NCI-H146 (cell line): ENCODE results near the gene ZNF235.
"Not testable (repeated sequence)": the region's sequence is repeated elsewhere in the genome, so short reads cannot be mapped to it uniquely, and the experiment has no call there.

Source experiments
- DNase-seq: peaks from one replicate; lab custom pipeline; 2025; lab: John Stamatoyannopoulos, UW

The ZNF235 gene

DNA sequence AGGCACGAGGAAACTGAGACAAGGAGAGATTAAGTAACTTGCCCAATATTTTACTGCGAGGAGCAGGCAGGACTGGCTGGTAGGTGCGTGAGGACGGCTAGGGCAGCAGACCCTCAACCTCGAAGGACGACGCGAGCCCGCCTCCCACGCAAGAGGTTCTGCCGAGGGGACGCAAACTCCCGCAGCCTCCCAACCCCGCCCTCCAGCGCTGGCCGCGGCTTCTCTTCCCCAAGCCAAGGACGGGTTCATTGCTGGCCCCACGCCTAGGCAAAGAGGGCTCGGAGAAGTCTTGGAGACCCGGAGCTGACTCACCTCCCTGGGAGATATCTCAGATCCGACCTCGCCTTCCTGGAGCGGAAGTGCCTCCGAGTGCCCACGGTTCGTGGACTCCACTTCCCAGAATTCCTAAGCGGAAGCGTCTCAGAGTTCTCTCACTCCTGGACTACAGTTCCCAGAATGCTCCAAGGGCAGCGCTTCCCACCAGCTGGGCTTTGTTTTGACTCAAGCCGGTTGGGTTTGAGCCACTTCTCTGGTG lies at the start of gene ZNF235:
ZNF235 (minus strand) TSS at position 367 of the 535 bp plus-strand sequence. CDS start 1,621 bp downstream, outside the sequence.
- DNase-seq, result peak; percentile 93

DNA sequence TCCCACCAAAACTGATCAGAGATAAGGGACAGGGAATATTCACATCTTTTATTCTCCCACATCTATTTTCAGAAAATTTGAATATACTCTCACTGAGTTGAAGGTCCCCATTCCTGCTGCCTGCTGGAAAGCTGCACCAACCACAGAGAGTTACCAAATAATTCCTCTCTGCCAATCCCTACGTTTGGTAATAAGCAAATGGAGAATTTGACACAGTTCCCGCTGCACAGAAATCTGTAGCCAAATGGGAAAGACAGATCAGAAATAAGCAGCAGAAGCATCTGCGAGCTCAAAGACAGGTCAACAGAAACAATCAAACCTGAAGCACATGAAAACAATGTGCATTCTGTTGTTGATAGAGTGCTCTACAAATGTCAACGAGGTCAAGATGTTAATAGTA lies 41.7 kb upstream of the ZNF235 start:
- no peak for DNase-seq

DNA sequence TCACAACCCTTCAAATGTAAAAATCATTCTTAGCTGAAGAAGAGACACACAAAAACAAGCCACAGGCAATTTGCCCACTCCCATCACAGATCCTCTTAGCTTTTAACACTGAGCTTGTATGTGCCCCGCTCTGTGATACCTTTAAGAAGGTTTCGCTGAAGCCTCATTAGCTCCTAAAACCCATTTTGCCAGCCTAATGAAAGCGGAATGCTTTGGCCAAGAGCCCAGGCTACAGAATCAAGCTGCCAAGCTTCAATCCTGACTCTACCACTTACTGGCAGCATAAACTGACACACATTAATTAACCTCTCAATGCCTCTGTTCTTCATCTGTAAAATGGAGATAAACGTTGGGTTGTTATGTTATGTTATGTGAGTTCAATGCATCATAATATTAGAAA lies 41.1 kb upstream of the ZNF235 start:
- no peak for DNase-seq

DNA sequence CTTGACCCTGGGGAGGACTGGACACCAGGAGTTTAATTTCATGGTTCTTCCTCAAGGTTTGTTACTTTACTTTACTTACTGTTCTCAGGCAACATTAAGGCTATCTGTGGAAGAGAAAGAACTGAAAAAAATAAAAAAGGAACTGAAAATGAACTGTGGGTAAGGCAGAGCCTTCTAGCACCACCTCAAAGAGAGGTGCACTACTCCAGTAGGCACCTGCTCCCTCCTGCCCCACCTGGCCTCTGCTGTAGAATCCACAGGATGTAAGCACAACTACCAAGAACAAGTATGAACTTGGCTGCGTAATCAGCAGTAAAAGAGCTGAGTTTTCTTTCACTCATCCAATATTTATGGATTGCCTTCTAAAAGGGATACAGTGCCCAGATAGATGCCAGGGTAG lies 39.4 kb upstream of the ZNF235 start:
- no peak for DNase-seq

DNA sequence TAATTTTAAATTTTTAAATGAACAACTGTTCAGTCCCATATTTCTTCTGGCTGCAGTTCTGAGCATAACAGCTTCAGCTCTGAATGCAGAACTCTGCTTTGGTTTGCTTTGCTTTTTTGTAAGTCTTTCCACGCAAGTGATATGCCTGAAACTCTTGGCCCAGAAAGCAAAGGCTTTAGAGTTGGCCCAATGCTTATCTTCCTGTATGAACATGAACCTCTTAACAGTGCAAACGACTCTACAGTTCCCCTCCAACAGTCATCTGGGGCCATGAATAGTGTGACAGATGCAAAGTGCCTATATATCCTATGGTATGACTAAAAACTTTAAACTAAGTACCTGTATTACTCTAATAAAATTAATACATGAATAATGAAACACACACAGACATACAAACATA lies 37.0 kb upstream of the ZNF235 start:
- no peak for DNase-seq

DNA sequence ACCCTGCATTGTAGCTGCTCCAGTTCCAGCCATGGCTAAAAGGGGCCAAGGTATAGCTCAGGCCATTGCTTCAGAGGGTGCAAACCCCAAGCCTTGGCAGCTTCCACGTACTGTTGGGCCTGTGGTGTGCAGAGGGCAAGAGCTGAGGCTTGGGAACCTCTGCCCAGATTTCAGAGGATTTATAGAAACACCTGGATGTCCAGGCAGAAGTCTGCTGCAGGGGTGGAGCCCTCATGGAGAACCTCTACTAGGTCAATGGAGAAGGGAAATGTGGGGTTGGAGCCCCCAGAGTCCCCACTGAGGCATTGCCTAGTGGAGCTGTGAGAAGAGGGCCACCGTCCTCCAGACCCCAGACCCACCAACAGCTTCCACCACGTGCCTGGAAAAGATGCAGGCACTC lies 29.8 kb upstream of the ZNF235 start:
- not testable (repeated sequence) for DNase-seq

DNA sequence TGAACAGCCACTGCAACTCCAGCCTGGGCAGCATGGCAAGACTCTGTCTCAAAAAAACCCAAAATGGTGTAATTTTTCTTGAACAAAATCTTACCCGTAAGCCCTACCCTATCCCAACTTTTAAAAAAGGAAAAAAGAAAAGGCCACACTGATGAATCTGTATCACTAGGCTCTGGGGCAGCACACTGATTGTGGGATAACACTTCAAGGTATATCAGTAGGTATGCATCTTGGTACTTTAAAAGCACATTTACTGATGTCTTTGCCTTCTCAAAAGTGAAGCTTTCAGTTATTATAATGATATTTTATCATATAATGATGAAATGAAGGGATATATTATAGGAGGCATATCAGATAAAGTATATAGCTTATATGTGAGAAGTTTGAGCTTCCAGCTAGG lies 27.3 kb upstream of the ZNF235 start:
- no peak for DNase-seq

DNA sequence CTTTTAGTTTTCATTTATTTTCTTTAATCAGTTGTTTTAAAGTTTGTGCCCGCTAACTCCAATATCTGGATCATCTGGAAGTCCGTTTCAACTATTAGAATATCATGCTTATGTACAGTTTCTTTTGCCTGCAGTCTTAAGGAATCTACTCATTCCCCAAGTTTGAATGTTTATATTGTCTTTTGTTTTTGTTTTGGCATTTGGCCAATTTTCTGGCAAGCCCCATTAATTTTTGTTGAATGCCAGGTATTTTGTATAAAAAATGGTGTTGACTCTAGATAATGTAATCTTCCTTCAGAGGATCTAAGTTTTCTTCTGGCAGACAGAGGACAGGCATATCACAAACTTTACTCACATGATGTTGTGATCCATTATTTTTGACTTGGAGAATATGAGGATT lies 11.1 kb upstream of the ZNF235 start:
- no peak for DNase-seq

DNA sequence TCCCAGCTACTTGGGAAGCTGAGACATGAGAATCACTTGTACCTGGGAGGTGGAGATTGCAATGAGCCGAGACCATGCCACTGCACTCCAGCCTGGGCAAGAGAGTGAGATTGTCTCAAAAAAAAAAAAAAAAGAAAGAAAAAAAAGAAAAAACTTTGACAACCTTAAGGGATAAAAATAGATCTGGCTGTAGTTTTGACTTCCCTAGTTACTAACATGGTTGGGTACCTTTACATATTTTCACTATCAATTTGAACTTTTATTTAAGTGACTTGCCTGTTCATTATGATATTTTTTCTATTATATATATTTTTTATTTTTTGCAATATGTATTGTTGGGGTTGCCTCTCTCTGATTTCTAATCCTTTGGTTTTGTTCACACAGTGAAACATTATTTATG lies 8.4 kb upstream of the ZNF235 start:
- DNase-seq, result no peak

DNA sequence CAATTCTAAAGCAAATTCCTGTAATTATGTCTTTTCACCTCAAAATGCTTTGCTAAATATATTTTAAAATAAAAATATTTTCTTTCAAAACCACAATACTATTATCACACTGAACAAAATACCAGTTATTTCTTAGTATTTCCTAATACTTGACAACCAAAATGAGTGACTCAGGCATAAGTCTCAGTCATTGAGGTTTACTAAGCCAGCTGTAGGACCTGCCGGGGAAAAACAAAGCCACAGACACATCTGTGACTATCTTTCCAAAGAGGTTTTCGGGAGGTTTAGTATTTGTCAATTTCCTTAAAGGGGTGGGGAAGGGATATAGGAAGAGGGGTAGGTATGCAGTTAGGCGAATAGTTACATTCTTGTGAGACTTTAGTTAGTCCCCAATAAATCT lies 3.2 kb upstream of the ZNF235 start:
- DNase-seq, result no peak

DNA sequence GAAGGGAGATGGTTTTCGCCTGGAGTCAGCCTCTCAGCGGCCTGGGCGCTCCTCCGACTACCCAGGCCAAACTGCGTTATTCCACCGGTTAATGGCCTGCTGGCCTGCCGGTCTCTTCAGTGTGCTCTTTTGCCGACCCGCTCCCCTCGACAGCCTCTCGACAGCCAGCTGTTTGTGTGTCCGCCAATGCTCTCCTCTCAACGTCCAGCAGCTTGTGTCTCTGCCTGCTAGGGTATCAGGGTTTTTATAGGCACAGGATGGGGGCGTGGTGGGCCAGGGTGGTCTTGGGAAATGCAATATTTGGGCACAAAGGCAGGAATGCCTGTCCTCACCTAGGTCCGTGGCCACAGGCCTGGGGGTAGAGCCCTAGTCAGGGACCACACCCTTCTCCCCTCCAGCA lies 1.5 kb upstream of the ZNF235 start:
- DNase-seq, result no peak

DNA sequence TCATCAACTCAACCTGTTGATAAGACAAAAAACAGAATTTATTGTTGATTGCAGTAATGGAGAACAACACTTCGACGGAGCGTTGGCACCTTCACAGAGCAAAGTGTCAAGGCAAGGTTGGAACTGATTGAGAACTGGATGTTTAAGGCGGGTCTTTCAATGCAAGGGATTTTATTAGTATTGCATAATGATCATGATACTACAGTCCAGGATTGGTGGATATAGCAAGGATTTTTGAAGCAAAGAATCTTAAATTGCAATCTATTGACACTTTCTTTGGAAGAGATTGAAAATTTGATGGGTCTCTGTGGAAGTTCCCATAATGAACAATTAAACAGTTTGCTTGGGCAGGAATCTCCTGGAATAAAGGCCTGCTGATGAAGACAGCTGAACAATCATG lies 632 bp upstream of the ZNF235 start:
- no peak for DNase-seq

DNA sequence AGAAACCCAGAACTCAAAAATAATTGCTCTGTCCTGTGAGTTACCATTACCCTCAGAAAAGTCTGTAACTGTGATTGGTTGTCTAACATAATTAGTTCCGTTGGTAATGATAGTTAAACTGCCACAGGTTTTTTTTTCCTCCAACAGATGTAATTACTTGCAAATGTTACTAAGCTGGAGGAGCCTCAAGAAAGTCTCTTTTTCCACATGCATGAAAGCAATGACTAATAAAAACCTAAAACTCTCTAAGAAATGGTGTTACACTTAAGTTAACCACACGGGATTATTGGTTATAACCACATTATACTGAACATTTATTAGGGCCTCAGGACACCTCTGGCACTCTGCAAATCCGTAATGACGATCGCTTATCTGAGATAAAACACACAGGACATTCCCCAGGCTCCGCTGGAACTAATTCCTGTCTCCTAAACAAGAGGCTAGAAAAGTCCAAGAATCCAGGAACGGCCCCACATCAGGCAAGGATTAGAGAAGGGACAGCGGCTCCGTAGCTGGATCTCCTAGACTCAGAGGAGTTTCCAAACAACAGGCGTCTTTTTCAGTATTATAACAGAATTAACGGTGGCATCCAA lies 753 bp downstream of the ZNF235 start:
- DNase-seq, result peak; percentile 11

DNA sequence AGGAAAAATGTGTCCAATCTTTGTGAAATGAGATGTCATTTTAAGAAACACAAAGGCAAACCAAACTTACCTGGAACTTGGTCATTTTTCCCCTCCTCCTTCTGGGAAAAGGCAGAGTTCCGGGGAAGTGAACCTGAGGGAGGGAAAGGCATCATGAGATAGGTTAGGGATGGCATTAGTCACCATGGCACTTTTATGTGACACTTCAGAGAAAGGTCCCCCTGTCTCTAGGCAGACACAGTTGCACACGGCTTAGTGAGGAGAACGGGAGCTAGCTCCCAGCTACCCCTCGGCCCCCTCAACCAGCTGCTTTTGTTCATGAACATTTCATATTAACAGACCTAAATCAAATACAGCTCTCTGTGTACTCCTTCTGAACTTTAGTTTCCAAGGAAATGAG lies 1.5 kb downstream of the ZNF235 start:
- DNase-seq, result no peak

DNA sequence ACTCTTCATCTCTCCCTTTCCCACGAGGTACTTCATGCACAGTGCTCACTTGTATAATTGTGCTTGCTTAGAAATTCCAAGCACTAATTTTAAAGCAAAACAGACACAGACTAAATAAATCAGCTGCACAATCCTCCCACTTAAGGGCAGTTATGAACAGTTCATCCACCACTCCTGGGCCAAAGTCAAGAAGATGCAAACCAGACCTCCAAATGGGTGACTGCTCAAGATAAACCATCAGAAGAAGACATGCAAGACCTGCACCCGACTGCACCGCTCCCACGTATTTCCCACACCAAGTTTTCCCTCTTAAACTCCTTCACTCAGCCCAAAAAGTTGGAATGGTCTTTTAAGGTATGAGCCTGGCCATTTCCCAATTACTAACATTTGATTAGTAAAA lies 19.9 kb downstream of the ZNF235 start:
- DNase-seq, result no peak

DNA sequence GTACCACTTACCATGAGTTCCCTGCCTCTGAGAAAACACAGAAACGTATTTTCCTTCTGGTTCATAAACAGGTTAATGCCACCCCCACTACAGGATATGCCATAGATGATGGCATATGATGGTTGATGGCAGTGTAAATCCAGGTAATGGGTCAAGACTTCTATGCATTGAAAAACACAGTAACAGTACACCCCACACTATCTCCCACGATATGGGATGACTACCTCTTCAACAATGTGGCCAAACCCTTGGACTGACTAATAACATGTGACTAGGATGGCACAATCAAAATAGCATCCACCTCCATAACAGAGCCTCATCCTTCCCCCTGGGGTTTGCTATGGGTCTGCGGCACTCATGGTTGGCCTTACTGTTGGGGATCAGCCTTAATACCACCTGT lies 22.0 kb downstream of the ZNF235 start:
- DNase-seq, result no peak

DNA sequence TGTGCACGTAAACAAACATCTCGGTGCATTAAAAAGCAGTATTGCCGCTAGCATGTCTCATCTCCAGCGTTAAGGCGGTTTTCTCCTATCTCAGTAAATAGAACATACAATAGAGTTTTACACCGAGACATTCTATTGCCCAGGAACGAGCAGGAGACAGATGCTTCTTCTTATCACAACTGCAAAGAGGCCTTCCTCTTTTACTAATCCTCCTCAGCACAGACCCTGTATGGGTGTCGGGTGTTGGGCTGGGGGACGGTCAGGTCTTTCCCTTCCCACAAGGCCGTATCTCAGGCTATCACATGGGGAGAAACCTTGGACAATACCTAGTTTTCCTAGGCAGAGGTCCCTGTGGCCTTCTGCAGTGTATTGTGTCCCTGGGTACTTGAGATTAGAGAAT lies 23.9 kb downstream of the ZNF235 start:
- no peak for DNase-seq

DNA sequence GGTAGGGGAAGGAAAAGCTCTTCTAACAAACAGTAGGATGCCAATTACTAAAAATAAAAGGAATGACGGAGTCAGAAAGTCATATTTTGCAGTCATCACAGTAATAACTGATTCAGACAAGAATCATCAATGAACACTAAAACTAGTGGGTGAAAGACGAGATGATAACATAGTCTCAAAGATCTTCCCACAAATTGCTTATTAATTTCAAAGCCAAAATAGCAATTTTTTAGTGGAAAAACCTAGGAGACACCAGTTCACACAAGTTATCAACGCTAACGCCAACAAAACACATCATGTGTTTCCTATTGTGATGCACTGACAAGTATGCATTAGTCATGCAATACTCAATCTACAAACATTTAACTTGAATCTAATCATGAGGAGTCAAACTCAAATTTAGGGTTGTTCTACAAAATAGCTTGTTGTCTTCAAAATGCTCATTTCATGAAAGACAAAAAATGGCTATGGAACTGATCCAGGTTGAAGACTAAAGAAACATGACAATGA lies 26.6 kb downstream of the ZNF235 start:
- no peak for DNase-seq

DNA sequence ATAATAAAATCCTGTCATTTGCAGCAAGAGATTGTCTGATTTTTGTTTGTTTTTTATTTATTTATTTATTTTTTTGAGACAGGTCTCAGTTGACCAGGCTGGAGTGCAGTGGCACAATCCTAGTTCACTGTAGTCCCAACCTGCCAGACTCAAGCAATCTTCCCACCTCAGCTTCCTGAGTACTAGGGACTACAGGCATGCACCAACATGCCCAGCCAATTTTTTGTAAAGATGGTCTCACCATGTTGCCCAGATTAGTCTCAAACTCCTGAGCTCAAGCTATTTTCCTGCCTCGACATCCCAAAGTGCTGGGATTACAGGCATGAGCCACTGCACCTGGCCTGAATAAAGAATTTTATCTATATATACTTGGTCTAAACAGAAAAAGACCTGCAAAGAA lies 27.5 kb downstream of the ZNF235 start:
- DNase-seq, result no peak

DNA sequence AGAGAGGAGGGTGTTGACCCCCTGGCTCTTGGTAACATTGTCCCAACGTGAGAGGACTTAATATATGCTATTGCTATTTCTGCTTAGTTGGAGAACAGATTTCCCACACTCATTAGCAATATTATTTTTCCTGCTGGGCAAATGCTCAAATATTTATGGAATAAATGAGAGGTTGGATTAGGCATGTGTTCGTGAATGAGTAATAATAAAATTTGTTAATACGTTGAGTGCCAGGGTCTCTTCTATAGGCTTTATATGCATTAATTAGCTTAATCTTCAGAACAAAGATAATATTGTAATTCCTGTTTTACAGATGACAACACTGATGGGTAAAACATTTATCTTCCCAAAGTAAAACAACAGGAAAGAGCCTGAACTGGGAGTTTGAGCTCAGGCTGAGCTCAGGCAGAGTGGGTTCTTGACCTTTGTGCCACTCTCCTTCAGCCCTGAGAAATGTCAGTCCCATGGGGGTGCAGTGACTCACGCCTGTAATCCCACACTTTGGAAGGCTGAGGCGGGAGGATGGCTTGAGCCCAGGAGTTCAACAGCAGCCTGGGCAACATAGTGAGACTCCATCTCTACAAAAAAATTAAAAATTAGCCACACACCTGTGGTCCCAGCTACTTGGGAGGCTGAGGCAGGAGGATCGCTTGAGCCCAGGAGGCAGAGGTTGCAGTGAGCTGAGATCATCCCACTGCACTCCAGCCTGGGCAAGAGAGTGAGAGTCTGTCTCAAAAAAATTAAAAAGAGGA lies 44.0 kb downstream of the ZNF235 start:
- DNase-seq, result no peak

DNA sequence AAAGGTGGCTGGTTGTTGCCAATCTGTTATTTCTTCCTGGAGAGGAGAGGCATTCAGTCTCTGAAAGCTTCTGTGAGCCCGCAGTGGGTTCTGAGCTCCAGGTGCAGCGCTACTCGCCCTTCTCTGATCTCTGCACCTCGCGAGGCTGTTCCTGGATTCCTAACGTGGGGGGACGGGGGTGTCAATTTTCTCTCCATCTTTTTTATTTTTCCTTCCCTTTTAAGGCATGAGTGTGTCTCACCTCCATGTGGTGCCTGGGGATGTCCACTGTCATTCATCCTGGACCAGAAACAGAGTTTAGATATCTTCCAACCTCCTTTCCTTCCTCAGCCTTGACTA lies 44.5 kb downstream of the ZNF235 start:
- peak; percentile 26 for DNase-seq

DNA sequence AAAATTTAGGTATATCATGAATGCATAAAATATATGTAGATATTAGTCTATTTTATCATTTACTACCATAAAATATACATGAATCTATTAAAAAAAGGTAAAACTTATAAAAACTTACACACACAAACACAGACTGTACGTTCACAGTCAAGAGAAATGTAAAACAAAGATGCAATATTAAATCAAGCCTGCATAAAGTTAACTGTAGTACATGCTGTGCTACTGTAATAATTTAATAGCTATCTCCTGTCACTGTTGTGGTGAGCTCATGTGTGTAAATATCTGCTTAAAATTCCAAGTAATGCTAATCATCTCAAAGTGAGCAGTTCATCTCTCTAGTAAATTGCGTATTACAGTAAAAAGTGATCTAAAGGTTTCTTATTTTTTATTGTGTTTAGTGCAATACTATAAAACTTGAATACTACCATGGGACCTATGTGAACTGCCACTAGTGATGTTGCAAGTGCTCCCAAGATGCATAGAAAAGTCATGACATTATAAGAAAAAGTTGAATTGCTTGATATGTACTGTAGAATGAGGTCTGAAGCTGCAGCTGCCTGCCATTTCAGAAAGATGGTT lies 45.9 kb downstream of the ZNF235 start:
- DNase-seq, result no peak

DNA sequence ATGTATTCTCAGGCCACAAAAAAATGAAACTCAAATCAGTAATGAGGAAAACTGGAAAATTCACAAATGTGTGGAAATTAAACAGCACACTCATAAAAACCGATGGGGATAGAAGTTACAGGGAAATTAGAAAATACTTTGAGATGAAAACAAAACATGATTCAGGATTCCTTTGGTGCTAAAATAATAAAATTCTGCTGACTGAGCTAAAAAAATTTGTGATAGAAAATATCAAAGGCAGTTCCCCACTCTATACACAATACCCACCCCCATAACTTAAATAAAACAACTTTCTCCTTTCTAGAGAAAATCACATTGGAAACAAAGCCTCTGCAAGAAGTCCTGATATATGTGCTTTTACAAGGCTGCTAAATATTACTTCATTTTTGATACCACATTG lies 46.7 kb downstream of the ZNF235 start:
- no peak for DNase-seq
